HG02973 (cell line): ENCODE measurements around the gene DNAAF2.
"Not testable (repeated sequence)": the region's sequence is repeated elsewhere in the genome, so short reads cannot be mapped to it uniquely, and the experiment has no call there.

Experiments
- ATAC-seq: cut with Tn5 transposase; IDR thresholded peaks from one replicate; pipeline ENCODE4 v1.9.1; 2021; ENCODE audit warnings: moderate library complexity; ENCODE audit not compliant: unreplicated experiment

Gene DNAAF2

GRCh38 chr14:49634547-49635334 is at the start of gene DNAAF2:
Gene DNAAF2, minus strand, starts transcription at chr14:49635244. Its CDS starts 95 bp downstream, at chr14:49635149.
- peak; percentile 26 for ATAC-seq

DNA sequence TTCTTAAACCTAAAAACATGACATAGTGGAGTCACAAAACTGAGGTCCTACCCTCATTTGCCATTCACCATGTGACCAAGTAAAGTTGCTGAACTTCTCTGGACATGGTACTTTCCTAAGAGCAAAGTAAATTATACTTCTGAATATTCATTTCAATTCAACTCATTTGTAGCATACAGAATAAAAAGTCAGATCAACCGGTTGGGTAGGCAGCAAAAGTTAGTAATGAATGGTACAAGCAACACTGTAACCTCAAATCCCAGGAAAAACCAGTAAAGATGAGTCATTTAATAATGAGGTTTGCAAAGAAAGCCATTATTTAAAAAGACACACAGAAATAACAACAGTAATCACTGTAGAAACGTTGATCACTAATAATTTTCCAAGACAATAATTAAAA is 44.2 kb upstream of the DNAAF2 start:
- no peak for ATAC-seq

GRCh38 chr14:49677643-49678042 is 42.6 kb upstream of the DNAAF2 start:
- no peak for ATAC-seq

DNA sequence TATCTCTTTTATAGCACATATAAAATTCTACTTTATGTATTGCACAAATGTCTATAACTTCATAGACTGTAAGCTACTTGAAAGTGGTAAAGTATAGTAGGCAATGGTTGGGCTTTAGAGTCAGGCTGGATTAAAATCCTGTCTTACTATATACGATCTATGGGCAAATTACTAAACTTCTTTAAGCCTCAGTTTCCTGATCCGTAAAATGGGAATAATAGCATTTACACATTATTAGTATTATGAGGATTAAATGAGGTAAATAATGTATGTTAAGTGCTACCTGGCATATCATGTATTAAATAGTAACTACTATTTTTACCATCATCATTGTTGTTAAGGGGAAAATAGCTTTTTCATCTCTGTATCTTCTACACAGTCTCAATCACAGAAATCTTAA is 38.5 kb upstream of the DNAAF2 start:
- no peak for ATAC-seq

- ATAC-seq: no peak
Observed at GRCh38 chr14:49670475-49670874, 35.4 kb upstream of the DNAAF2 start.

DNA sequence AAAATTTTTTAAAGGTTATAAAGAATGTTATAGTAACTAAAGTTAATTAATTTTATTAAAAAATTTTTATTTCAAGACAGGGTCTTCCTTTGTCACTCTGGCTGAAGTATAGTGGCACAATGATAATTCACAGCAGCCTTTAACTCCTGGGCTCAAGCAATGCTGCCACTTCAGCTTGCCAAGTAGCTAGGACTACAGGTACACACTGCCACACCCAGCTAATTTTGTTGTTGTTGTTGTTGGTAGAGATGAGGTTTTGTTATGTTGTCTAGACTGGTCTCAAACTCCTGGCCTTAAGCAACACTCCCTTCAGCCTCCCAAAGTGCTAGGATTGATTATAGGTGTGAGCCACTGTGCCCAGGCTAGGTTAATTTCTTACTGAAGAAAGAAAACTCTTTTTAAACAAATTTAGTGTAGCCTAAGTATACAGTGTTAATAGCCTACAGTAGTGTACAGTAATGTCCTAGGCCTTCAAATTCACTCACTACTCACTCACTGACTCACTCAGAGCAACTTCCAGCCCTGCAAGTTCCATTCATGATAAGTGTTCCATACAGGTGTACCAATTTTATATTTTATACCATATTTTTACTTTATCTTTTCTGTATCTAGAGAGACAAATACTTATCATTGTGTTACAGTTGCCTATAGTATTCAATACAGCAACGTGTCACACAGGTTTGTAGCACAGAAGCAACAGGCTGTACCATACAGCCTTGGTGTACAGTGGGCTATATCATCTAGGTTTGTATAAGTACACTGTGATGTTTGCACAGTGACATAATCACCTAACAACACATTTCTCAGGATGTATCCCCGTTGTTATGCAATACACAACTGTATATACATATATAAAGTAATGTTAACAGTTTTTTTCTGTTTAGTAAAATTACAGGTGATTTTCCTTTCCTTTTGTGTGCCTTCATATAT is 24.7 kb upstream of the DNAAF2 start:
- ATAC-seq: no peak

GRCh38 chr14:49657500-49657899 is 22.5 kb upstream of the DNAAF2 start:
- ATAC-seq: not testable (repeated sequence)

DNA sequence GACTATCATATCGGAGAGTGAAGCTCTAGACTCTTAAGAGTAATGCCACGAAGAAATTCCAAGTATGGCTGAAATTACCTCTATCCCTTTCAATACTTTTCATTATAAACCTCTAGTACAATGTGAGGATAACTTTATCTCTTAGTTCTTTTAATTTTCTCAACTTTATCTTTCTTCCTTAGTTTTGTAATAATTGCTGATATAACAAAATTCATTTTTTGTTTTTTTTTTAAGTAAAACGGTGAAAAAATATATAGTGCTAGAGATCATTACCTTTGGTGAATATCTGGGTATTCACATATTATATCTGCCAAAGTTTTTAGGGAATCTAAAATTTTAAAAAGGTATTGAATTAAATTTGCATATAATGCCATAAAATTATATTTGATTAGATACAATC is 19.5 kb upstream of the DNAAF2 start:
- ATAC-seq: no peak

DNA sequence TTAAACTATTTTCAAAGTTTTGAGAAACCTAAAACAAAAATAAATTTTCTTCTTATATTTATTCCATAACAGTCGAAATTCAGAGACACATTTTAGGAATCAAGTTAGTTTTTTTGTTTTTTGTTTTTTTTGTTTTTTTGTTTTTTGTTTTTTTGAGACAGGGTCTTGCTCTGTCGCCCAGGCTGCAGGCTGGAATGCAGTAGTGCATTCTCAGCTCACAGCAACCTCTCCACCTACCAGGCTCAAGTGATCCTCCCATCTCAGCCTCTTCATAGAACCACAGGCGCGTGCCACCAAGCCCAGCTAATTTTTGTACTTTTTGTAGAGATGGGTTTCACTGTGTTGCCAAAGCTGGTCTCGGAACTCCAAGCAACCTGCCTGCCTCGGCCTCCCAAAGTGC is 18.5 kb upstream of the DNAAF2 start:
- no peak for ATAC-seq

DNA sequence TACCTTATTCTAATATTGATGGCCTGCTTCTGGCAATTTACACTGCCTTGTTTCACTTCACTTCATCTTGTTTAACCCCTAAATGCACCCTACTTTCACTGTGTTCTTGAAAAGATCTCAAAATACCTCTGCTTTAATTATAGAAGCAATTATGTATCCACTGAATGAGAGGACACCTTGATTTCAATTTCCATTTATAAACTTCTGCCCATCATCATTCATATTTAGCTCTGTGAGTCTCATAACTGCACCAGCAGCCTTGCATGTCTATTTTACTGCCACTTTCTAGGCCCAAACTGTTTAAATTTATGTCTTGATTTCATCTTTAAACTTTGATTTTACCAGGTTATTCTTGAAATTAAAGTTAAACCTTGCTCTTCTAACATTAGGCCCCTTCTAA is 7.1 kb upstream of the DNAAF2 start:
- ATAC-seq: no peak

DNA sequence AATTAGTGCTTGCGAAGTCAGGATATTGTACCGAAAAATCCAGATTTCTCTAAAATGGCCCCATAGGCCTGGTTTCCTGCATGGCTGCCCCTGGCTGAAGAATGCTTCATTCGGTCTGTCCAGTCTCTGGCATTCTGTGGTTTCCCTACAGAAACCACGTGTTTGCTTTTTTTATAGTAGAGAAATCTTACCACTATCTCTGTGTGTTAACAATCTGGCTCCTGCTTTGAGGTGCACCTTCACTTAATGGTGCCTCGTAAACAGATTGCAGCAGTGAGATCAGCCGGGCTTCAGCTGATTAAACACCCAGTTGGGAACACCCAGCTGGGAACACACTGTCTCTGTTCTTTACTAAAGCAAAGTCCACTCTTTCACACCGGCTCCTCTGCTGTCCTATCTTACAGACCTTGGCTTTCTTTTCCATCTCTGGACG is 6.7 kb upstream of the DNAAF2 start:
- no peak for ATAC-seq

DNA sequence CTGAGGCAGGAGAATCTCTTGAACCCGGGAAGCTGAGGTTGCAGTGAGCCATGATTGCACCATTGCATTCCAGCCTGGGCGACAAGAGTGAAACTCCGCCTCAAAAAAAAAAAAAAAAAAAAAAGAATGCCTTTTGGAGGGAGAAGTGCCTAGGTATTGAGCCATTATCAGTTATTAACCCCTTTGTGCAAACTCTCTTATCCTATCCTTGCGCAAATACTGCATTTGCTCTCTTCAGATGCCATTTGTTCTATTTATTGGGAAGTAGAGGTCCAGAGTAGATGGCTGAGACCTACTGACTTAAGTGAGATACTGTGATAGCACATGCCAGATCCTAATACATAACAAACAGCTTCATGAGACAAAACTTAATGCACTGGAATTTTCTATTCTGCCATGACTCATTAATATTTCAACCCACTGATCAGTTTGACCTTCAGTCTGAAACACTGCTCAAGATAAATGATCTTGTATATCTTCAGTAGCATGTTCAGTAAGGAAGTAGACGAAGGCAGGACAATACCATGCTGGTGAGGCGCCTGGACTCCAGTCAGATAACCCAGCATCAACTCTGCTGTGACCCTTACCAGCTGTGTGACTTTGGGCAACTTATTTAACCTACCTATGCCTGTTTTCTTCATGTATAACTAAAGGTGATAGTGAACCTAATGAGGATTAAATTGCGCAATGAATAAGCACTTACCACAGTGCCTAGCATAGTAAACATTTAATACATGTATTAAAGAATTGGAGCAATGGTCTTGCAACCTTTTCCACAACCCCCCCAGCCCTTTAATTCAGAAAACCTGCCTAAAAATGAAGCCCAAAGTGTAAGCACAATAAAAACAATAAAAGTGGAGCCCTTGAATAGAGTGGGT is 5.7 kb upstream of the DNAAF2 start:
- ATAC-seq: no peak

- ATAC-seq: no peak
Observed at GRCh38 chr14:49637534-49638078, 2.6 kb upstream of the DNAAF2 start.

- no peak for ATAC-seq
Observed at GRCh38 chr14:49636866-49637265, 1.8 kb upstream of the DNAAF2 start.

DNA sequence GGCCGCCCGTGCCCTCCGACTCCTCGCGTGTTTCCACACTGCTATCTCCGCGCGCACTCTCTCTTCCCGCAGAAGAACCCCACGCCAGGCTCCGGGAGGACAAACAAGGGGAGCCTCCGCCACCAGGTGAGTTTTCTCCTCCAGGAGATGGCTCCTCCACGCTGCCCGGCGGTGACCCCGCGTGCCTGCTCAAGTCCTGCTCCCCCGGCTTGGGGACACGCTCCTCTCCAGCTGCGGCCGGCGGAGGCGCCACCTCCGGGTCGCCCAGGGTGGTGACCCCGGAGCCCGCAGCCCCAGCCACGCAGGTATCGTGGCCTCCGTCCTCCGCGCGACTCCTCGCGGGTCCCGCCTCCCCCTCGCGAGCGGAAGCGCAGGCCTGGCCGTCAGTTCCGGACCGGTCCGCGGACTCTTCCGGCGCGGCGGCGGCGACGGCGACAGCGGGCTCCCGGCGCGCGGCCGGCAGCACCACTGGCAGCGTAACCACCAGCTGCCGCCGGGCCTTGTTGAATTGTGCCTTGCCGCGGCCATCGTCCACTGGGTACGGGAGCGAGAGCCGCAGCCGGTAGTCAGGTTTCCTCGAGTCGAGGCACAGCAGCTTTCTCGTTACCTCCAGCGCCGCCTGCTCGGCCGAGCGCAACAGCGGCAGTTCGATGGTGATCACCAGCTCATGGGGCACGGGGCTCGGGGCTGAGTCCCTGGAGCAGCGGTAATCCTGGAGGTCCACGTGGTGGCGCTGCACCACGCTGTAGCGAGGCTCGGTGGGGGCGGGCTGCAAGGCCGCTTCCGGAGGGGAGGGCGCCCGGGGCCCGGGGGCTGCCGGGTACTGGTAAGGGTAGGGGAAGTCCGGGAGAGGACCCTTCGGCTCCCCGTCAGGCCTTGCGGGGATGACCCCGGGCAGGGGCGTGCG is 1.2 kb downstream of the DNAAF2 start:
- ATAC-seq: peak; percentile 72

DNA sequence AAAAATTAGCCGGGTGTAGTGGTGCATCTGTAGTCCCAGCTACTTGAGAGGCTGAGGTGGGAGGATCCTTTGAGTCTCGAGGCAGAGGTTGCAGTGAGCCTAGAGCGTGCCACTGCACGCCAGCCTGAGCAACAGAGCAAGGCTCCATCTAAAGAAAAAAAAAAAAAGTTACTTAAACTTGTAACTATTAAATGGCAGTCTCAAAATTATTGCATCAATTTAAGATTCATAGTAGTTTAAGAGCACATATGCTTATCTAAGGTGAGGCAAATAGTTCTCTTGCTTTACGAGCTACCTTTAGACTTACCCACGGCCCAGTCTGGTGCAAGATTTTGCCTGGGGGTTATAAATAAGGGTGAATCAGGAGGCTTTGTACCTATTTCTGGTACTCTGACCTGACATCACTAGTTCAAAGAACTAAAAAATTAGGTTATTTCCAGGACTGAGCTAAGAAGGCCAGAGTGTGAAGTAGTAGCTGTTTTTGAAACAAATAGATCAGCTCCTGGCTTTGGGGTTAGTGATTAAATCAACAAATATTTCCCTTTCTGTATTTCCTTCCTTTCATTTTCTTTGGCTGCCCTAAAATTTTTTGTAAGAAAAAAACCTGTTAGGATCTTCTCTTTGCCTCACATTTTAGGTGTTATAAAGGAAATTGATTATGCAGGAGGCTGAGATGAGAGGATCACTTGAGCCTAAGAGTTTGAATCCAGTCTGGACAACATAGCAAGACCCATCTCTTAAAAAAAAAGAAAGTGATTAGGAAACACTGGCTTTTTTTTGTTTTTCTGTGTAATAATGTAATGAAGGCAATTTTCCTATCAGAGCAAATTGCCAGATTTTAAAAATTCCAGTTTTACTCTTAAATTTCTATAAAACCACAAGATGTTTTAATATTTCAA is 10.9 kb downstream of the DNAAF2 start:
- ATAC-seq: no peak

DNA sequence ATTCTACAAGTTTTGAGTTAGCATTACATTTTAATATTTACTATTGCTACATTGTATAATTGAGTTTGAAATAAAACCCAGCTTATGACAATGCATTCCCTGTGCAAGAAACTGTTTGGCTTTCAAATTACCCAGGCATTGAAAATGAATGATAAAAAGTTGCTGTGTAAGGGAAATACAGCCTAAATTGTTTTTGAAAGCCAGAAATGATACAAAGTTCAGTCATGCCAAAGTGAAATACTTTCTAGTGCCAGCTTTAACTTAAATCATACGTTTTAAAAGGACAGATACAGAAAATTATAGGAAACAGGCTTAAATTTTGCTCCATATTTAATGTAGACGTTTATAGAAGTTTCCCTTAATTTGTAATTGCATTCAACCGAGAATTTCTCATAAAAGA is 11.7 kb downstream of the DNAAF2 start:
- ATAC-seq: no peak

DNA sequence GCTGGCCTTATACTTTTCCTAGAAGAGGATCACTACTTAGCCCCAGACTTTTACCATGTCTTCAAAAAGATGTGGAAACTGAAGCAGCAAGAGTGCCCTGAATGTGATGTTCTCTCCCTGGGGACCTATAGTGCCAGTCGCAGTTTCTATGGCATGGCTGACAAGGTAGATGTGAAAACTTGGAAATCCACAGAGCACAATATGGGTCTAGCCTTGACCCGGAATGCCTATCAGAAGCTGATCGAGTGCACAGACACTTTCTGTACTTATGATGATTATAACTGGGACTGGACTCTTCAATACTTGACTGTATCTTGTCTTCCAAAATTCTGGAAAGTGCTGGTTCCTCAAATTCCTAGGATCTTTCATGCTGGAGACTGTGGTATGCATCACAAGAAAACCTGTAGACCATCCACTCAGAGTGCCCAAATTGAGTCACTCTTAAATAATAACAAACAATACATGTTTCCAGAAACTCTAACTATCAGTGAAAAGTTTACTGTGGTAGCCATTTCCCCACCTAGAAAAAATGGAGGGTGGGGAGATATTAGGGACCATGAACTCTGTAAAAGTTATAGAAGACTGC is 12.9 kb downstream of the DNAAF2 start:
- no peak for ATAC-seq
